GM19395 (cell line): ENCODE measurements around the gene CDH11.

Experiments used
- ATAC-seq: cut with Tn5 transposase; IDR thresholded peaks from one replicate; pipeline ENCODE4 v1.9.1; 2021; ENCODE audit warnings: mild to moderate bottlenecking, moderate library complexity; ENCODE audit not compliant: unreplicated experiment

Gene CDH11

DNA sequence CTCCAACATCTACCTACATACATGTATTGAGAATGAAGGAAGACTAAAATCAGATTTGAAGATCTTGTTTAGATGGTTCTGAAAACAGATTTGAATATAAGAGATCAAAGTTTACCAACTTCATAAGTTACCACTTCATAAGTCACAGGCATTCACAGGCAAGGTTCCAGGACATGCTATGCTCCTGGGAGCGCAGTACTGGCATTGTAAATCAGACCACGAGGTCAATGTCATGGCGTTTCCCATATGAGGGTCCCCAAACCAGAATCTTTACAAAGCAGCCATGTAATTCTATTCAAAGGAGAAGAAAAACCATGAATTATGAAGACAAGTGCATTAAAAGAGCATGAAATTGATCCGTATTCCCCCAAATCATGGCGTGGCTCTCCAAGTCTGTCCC, 3.0 kb downstream of the CDH11 start:
- no peak for ATAC-seq

GRCh38 chr16:65117811-65118448, 3.9 kb downstream of the CDH11 start:
- peak; percentile 90 for ATAC-seq

- ATAC-seq, result no peak
Measured at GRCh38 chr16:65116818-65117430, 4.9 kb downstream of the CDH11 start.

GRCh38 chr16:65116216-65116615, 5.6 kb downstream of the CDH11 start:
- no peak for ATAC-seq

DNA sequence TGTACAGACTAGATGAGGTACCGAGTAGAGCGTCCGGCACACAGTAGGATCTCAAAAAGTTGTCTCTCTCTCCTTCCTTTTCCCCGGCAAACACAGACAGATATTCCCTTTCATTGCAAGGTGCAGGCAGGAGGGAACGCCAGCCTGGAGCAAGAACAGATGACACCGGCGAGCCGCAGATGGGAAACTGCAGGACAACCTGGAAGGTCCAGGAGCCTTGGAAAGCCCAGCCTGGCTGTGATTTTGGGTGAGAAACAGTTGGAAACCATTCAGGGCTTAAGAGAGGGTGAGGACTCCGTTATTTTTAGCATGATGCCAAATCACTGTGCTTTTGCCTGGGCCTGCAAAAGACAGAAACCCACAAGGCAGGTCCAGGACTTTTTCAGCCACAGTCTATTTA, 7.3 kb downstream of the CDH11 start:
- ATAC-seq, result no peak

DNA sequence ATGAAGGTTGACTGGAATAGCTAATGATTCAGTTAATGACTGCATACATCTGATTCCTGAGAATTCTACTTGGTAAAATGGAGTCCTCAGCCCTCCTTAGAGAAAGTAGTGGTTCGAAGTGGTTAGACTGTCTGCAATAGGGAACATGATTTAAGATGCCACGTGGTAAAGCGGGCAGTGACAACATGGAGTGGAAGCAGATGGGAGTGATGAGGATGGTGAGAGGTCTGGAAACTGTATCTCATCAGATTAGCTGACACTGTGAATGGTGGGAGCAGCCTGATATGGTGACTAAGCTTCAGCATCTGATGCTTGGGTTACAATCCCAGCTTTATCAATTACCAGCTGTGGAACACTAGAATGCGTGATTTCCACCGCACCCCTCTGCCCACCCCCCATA, 8.4 kb downstream of the CDH11 start:
- ATAC-seq, result no peak

GRCh38 chr16:65111306-65111705, 10.6 kb downstream of the CDH11 start:
- no peak for ATAC-seq

- no peak for ATAC-seq
Measured at GRCh38 chr16:65106757-65107156, 15.1 kb downstream of the CDH11 start.

DNA sequence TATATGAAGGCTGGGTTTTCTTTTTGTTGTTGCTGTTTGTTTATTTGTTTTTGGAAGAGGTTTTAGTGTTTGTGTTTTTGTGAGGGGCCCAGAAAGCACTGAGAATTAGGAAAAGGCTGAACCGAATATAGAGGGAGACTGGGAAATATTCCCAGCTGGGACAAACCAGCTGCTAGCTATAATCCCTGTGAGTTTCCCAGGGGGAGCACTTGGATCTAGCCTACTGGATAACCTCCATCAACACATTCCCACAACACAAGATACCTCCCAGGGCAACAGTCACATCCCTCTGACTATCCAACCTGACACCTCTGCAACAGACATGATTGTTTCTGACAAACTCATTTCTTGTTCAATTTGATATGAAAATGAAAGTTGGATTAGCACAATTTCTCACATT, 16.7 kb downstream of the CDH11 start:
- ATAC-seq, result no peak

- no peak for ATAC-seq
Measured at GRCh38 chr16:65104471-65104870, 17.4 kb downstream of the CDH11 start.

- ATAC-seq, result no peak
Measured at GRCh38 chr16:65102326-65102725, 19.5 kb downstream of the CDH11 start.

GRCh38 chr16:65101009-65101408, 20.9 kb downstream of the CDH11 start:
- ATAC-seq, result no peak

DNA sequence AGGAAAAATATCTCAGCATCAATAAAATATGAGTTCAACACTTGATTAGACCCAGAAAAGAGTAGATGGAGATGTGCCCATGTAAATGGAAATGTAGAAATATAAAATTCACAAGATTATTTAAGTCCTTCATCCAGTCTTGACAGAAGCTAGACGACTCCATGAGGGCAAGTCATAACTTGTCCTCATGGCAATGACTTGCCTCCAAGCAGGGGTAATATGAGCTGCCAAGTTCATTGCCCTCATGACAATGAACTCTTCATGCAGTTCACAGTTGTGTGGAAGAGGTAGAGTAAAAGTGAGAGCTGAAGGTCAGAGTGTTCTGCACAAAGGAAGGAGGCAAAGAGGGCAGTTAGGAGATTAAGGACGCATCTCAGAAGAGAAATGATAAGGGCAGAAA, 22.3 kb downstream of the CDH11 start:
- ATAC-seq, result no peak

- no peak for ATAC-seq
Measured at GRCh38 chr16:65098916-65099315, 22.9 kb downstream of the CDH11 start.

DNA sequence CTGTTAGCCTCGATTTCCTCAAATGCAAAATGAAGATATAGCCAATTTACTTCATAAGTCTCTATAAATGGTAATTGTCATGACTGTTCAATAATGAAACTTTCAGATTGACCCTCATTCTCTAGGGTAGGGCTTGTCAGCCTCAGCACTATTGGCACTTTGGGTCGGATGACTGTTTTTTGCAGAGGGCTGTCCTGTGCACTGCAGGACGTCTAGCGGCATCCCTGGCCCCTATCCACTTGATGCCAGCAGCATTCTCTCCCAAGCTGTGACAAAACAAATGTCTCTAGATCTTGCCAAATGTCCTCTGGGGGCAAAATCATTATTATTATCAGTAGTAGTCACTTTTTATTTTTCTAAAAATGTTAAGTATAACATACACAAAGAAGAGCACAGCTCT, 24.6 kb downstream of the CDH11 start:
- no peak for ATAC-seq

- ATAC-seq, result no peak
Measured at GRCh38 chr16:65095906-65096305, 26.0 kb downstream of the CDH11 start.

GRCh38 chr16:65095090-65095728, 26.7 kb downstream of the CDH11 start:
- no peak for ATAC-seq

GRCh38 chr16:65094009-65094408, 27.9 kb downstream of the CDH11 start:
- no peak for ATAC-seq

DNA sequence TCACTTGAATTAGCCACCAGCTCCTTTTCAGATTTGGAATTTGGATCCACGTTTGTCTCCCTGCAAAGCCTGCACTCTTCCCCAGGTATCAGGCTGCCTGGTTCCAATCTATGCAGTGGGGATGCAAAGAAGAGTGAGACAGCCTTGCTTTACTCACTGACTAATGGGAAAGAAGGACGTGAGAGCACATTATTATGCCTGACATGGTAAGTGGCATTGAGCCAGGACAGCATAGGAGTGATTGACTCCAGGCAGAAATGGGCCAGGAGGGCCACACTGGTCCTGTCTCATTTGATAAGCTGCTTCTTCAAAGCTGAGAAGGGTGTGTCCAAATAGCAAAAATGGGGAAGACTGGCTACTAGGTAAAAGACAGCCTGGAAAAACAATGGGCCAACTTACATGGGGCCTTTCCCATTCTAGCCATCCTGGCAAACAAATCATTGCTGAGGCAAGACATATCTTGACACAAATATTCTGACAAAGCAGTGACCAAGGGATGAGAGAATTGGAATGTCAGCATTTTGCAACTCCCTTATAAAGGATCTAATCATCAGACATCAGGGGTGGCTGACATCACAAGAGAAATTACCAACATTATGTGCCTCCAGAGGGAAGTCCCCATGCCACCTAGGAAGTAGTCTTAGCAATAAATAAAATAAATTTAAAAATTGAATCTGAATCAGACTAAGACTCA, 38.6 kb downstream of the CDH11 start:
- no peak for ATAC-seq

DNA sequence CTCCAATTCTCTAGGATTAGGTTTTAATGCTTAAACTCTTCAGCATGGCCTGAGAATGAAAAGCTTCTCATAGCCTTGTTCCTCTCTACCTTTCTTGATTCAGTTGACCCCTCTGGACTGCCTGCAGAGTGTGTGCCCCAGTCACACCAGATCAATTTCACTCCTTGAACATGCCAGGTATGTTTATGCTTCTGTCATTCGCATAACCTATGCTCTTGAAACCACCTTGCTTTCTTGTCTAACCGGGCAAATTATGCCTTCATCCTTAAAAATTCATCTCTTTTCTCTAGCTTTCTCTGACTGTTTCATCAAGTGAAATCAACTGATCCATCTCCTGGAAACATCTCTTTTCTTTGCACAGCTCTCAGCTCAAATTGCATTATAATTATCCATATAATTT, 42.3 kb downstream of the CDH11 start:
- no peak for ATAC-seq

DNA sequence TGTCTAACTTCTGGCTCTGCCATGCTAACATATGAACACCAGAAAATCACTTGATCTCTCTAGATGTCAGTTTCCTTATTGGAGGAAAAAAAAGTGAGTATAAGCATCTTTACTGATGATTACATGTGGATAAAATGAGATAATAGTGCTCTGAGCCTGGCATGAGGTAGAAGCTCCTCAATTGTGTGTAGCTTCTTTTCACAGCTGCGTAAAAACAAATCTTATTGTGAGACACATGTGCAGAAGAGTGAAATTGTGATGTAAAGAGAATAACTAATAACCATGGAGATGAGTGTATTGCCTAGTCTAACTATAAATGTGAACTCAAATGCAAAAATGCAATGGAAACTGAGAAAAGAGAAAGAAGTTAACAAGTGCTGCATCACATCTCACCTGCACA, 44.7 kb downstream of the CDH11 start:
- no peak for ATAC-seq

DNA sequence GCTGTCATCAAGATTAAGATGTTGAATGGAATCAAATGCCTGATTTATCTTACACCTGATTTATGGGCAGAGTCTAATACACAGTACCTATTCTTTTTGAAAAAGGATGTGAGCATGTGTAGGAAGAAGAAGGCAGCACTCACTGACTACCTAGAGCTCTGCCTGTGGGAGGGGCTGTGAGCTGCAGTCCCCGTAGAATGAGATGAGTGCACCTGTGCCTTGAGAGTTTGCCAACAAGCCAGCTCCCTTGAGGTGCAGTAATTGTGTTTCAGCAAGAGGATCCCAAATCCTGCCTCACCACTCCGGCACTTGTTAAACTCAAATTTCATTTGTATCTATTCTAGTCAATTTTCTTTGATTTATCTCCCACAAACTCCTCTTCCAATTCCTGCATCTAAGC, 46.0 kb downstream of the CDH11 start:
- no peak for ATAC-seq
